GM12875 (cell line): ENCODE results near the gene ZNF892.
"Not testable (repeated sequence)": the region's sequence is repeated elsewhere in the genome, so short reads cannot be mapped to it uniquely, and the experiment has no call there.

Source experiments
- H3K4me3 ChIP-seq: one replicate; pipeline ENCODE4 v1.5.1; 2011; ENCODE audit warnings: low read depth, low read length, control low read depth
- TF ChIP-seq, protein P1 (sequence below): IDR thresholded peaks from 2 replicates; pipeline ENCODE4 v1.5.1; 2011; ENCODE audit warnings: low read depth, mild to moderate bottlenecking, control low read depth, inconsistent platforms, low read length, moderate library complexity, borderline replicate concordance; ENCODE audit not compliant: insufficient read depth

The ZNF892 gene

DNA sequence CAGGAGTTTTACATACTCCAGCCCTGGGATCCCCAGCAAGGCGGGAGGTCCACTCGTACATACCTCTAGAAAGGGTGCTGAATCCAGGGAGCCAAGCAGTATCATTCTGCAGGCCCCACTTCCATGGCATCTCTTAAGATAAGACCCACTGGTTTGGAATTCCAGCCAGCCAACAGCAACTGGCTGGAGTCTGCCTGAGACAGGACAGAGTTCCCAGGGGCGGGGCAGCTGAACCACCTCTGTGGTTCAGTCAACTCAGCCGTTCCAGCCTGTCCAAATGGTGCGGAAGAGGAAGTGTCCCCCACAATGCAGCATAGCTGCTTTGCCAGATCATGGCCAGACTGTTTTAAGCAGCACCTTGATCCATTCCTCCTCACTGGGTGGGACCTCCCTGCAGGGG, 33.2 kb downstream of the ZNF892 start:
- TF ChIP-seq, protein P1, sequence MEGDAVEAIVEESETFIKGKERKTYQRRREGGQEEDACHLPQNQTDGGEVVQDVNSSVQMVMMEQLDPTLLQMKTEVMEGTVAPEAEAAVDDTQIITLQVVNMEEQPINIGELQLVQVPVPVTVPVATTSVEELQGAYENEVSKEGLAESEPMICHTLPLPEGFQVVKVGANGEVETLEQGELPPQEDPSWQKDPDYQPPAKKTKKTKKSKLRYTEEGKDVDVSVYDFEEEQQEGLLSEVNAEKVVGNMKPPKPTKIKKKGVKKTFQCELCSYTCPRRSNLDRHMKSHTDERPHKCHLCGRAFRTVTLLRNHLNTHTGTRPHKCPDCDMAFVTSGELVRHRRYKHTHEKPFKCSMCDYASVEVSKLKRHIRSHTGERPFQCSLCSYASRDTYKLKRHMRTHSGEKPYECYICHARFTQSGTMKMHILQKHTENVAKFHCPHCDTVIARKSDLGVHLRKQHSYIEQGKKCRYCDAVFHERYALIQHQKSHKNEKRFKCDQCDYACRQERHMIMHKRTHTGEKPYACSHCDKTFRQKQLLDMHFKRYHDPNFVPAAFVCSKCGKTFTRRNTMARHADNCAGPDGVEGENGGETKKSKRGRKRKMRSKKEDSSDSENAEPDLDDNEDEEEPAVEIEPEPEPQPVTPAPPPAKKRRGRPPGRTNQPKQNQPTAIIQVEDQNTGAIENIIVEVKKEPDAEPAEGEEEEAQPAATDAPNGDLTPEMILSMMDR = no peak

DNA sequence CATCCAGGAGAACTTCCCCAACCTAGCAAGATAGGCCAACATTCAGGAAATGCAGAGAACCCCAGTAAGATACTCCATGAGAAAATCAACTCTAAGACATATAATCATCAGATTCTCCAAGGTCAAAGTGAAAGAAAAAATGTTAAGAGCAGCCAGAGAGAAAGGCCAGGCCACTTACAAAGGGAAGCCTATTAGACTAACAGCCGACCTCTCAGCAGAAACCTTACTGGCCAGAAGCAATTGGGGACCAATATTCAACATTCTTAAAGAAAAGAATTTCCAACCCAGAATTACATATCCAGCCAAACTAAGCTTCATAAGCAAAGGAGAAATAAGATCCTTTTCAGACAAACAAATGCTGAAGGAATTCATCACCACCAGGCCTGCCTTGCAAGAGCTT, 34.8 kb downstream of the ZNF892 start:
- not testable (repeated sequence) for H3K4me3 ChIP-seq

More for the DNA sequence above, 33.2 kb downstream of the ZNF892 start:
- H3K4me3 ChIP-seq = no peak overlapping the region
